GM23248 (cell line): Measurements from ENCODE around the gene ABCB1. TPM values are rescaled to one million over a fixed set of nuclear protein-coding genes. Genes with fewer than 3 reads are reported as not detected.

Experiments used
- DNase-seq: peaks from one replicate; pipeline ENCODE4 v3.0.0-alpha.2; 2015
- H2AFZ ChIP-seq: fragments of 200-600 bp; sonication (generic); 2 replicates; pipeline ENCODE4 v1.6.1; 2016; ENCODE audit warnings: antibody characterized with exemption
- H3F3A ChIP-seq: fragments of 200-600 bp; sonication (generic); 2 replicates; pipeline ENCODE4 v1.6.1; 2016; ENCODE audit warnings: mild to moderate bottlenecking, antibody characterized with exemption, mixed run types; ENCODE audit not compliant: insufficient read depth
- H3K27ac ChIP-seq: fragments of 200-600 bp; sonication (generic); 2 replicates; pipeline ENCODE4 v1.5.1; 2016; ENCODE audit warnings: mild to moderate bottlenecking
- H3K27me3 ChIP-seq: fragments of 200-600 bp; sonication (generic); replicated peaks from 2 replicates; pipeline ENCODE4 v1.6.1; 2016; ENCODE audit warnings: mild to moderate bottlenecking; ENCODE audit not compliant: insufficient read depth
- H3K36me3 ChIP-seq: fragments of 200-600 bp; sonication (generic); 2 replicates; pipeline ENCODE4 v1.6.1; 2016; ENCODE audit warnings: low read depth, mild to moderate bottlenecking
- H3K4me1 ChIP-seq: fragments of 200-600 bp; sonication (generic); 2 replicates; pipeline ENCODE4 v1.6.1; 2016; ENCODE audit warnings: mild to moderate bottlenecking; ENCODE audit not compliant: insufficient read depth
- H3K4me2 ChIP-seq: fragments of 200-600 bp; sonication (generic); one replicate; pipeline ENCODE4 v1.6.1; 2016; ENCODE audit warnings: mild to moderate bottlenecking; ENCODE audit not compliant: unreplicated experiment
- H3K4me3 ChIP-seq: fragments of 200-600 bp; sonication (generic); 2 replicates; pipeline ENCODE4 v1.5.1; 2016; ENCODE audit warnings: mild to moderate bottlenecking
- H3K79me2 ChIP-seq: fragments of 200-600 bp; sonication (generic); 2 replicates; pipeline ENCODE4 v1.6.1; 2016; ENCODE audit warnings: mild to moderate bottlenecking; ENCODE audit not compliant: insufficient read depth
- H3K9ac ChIP-seq: fragments of 200-600 bp; sonication (generic); 2 replicates; pipeline ENCODE4 v1.6.1; 2016; ENCODE audit warnings: mild to moderate bottlenecking
- H3K9me2 ChIP-seq: fragments of 200-600 bp; sonication (generic); 2 replicates; pipeline ENCODE4 v1.6.1; 2016; ENCODE audit warnings: mixed run types, mild to moderate bottlenecking, moderate library complexity; ENCODE audit not compliant: insufficient read depth
- H3K9me3 ChIP-seq: fragments of 200-600 bp; sonication (generic); one replicate; pipeline ENCODE4 v1.6.1; 2017; ENCODE audit warnings: low read depth
- H4K20me1 ChIP-seq: fragments of 200-600 bp; sonication (generic); 2 replicates; pipeline ENCODE4 v1.6.0; 2016; ENCODE audit not compliant: insufficient read depth
- EZH2 ChIP-seq: fragments of 200-600 bp; sonication (generic); IDR thresholded peaks from 2 replicates; pipeline ENCODE4 v1.6.1; 2018; ENCODE audit warnings: antibody characterized with exemption, mild to moderate bottlenecking; ENCODE audit not compliant: insufficient read depth, poor library complexity, severe bottlenecking
- EZH2phosphoT487 ChIP-seq: fragments of 200-600 bp; sonication (generic); IDR thresholded peaks from 2 replicates; pipeline ENCODE4 v1.6.1; 2018; ENCODE audit warnings: antibody characterized with exemption, moderate library complexity, mild to moderate bottlenecking, low read depth; ENCODE audit not compliant: insufficient read depth
- WGBS, 2 experiments: methylation state at CpG; one replicate each; pipeline ENCODE4 v1.1.6; 2015 to 2017; ENCODE audit warnings: low lambda C conversion rate in 2 of 2, low coverage in 1 of 2; ENCODE audit errors: missing lambda C conversion rate in 2 of 2; 5-methylcytosine and 5-hydroxymethylcytosine counted together
- in situ Hi-C: fragments of 300-500 bp; cut with MboI; formaldehyde crosslinking; loops from 2 replicates; pipeline ENCODE4 v1.15.0; 2020
- polyA plus RNA-seq: library from polyadenylated mRNA; unstranded; fragments of >200 nt; fragmentation: Nextera tagmentation; extraction: Ambion mirVana; gene quantifications from 2 replicates; pipeline ENCODE4 v1.2.1, GENCODE V29; 2016
- total RNA-seq: library from RNA; depleted of rRNA; stranded (reverse); fragments of >200 nt; shearing (Covaris generic); gene quantifications from 2 replicates; pipeline ENCODE4 v1.2.3, GENCODE V29; 2014

Gene ABCB1
- total and polyA plus RNA-seq, 2 experiments from 2014 or later: 0.11 to 0.33 TPM

- no peak for DNase-seq
- in situ Hi-C loops: no loop called here
- Histone ChIP-seq H3K27me3 (0 out of 2 replicates have a peak, but pooled peaks cover 6% of the 10 kb centered on the region), H3K4me2 (no peak overlapping the region), H3K4me3 (no peak overlapping the region), H3K9ac (no peak overlapping the region), H3F3A (no peaks in the 10 kb centered on the region), H3K9me2 (no peaks in the 10 kb centered on the region), H3K4me1 (no peaks in the 10 kb centered on the region), H2AFZ (no peak overlapping the region), H3K79me2 (no peaks in the 10 kb centered on the region), H3K27ac (no peak overlapping the region), H4K20me1 (no peaks in the 10 kb centered on the region), H3K9me3 (no peaks in the 10 kb centered on the region), H3K36me3 (no peaks in the 10 kb centered on the region)
- WGBS, 2 experiments: 42 to 43% methylated on average over 5 of the region's 5 CpGs
- TF ChIP-seq EZH2 (no peak), EZH2phosphoT487 (no peak)
Measured at GRCh38 chr7:87591211-87591610, 9.5 kb downstream of the ABCB1 start.

GRCh38 chr7:87590578-87590977 lies 10.1 kb downstream of the ABCB1 start:
- Histone ChIP-seq H3K9me3 (no peaks in the 10 kb centered on the region), H2AFZ (no peak overlapping the region)
- in situ Hi-C loops: no loop called here

GRCh38 chr7:87589631-87590030 lies 11.1 kb downstream of the ABCB1 start:
- WGBS, 2 experiments: 11 to 17% methylated on average over 1 of the region's 1 CpG
- in situ Hi-C loops: no loop called here
- no peak for DNase-seq
- Histone ChIP-seq H3K4me3 (no peak overlapping the region), H3K4me1 (no peaks in the 10 kb centered on the region), H4K20me1 (no peaks in the 10 kb centered on the region), H3K36me3 (no peaks in the 10 kb centered on the region), H3K9me2 (no peaks in the 10 kb centered on the region), H3K9me3 (no peaks in the 10 kb centered on the region), H3F3A (no peaks in the 10 kb centered on the region), H3K4me2 (no peak overlapping the region), H3K27me3 (0 out of 2 replicates have a peak, but pooled peaks cover 6% of the 10 kb centered on the region), H3K9ac (no peak overlapping the region), H3K27ac (no peak overlapping the region), H2AFZ (no peak overlapping the region), H3K79me2 (no peaks in the 10 kb centered on the region)
- TF ChIP-seq EZH2phosphoT487 (no peak), EZH2 (no peak)

More at GRCh38 chr7:87590578-87590977, 10.1 kb downstream of the ABCB1 start:
- H3F3A ChIP-seq: no peaks in the 10 kb centered on the region
- no peak overlapping the region for H3K27ac ChIP-seq
- no peaks in the 10 kb centered on the region for H3K4me1 ChIP-seq
- H3K4me3 ChIP-seq: no peak overlapping the region
- DNase-seq: no peak
- H4K20me1 ChIP-seq: no peaks in the 10 kb centered on the region
- H3K9me2 ChIP-seq: no peaks in the 10 kb centered on the region
- H3K36me3 ChIP-seq: no peaks in the 10 kb centered on the region
- H3K9ac ChIP-seq: no peak overlapping the region
- no peak for TF ChIP-seq EZH2phosphoT487
- no peak for TF ChIP-seq EZH2
- no peaks in the 10 kb centered on the region for H3K79me2 ChIP-seq
- H3K27me3 ChIP-seq: 0 out of 2 replicates have a peak, but pooled peaks cover 6% of the 10 kb centered on the region
- H3K4me2 ChIP-seq: no peak overlapping the region

- no peak overlapping the region for H3K27ac ChIP-seq
- H3K9ac ChIP-seq: no peak overlapping the region
- no peaks in the 10 kb centered on the region for H3K9me3 ChIP-seq
- H3K27me3 ChIP-seq: no peaks in the 10 kb centered on the region
- H3K4me1 ChIP-seq: no peaks in the 10 kb centered on the region
- H3K9me2 ChIP-seq: no peaks in the 10 kb centered on the region; the same call in 1 of the 2 replicates
- DNase-seq: no peak
- WGBS, 2 experiments: 32 to 38% methylated on average over 3 of the region's 3 CpGs
- H3K36me3 ChIP-seq: no peaks in the 10 kb centered on the region
- no peaks in the 10 kb centered on the region for H3K79me2 ChIP-seq
- H3F3A ChIP-seq: no peaks in the 10 kb centered on the region
- in situ Hi-C loops: no loop called here
- no peaks in the 10 kb centered on the region for H4K20me1 ChIP-seq
- no peak for TF ChIP-seq EZH2
- TF ChIP-seq EZH2phosphoT487: no peak
- H3K4me3 ChIP-seq: no peak overlapping the region
- no peak overlapping the region for H2AFZ ChIP-seq
- no peak overlapping the region for H3K4me2 ChIP-seq
Measured at GRCh38 chr7:87581723-87582122, 19.0 kb downstream of the ABCB1 start.

- WGBS, 2 experiments: 38 to 42% methylated on average over 1 of the region's 1 CpG
- H3K9ac ChIP-seq: no peak overlapping the region
- in situ Hi-C loops: no loop called here
- H3K4me3 ChIP-seq: no peak overlapping the region
- DNase-seq: no peak
- no peaks in the 10 kb centered on the region for H4K20me1 ChIP-seq
- H3K4me1 ChIP-seq: no peaks in the 10 kb centered on the region
- no peaks in the 10 kb centered on the region for H3K36me3 ChIP-seq
- H3K4me2 ChIP-seq: no peak overlapping the region
- no peaks in the 10 kb centered on the region for H3K27me3 ChIP-seq
- no peak overlapping the region for H2AFZ ChIP-seq
- TF ChIP-seq EZH2phosphoT487: no peak
- no peak for TF ChIP-seq EZH2
- no peak overlapping the region for H3K27ac ChIP-seq
- H3K79me2 ChIP-seq: no peaks in the 10 kb centered on the region
- H3K9me3 ChIP-seq: no peaks in the 10 kb centered on the region
- no peaks in the 10 kb centered on the region; the same call in 1 of the 2 replicates for H3K9me2 ChIP-seq
- no peaks in the 10 kb centered on the region for H3F3A ChIP-seq
Measured at GRCh38 chr7:87580636-87581035, 20.0 kb downstream of the ABCB1 start.
